OCI-LY1 (cell line): ENCODE measurements around the gene CRISPLD2.

Experiments
- EZH2 ChIP-seq: fragments of 200-600 bp; sonication (generic), shearing (Covaris generic); IDR thresholded peaks from 2 replicates; pipeline ENCODE4 v1.8.0; 2017; ENCODE audit warnings: borderline replicate concordance, mixed run types, mild to moderate bottlenecking, antibody characterized with exemption, low read length, moderate library complexity, mixed read lengths
- TF ChIP-seq, protein P1 (sequence below): fragments of 200-600 bp; sonication (generic), shearing (Covaris generic); IDR thresholded peaks from 2 replicates; pipeline ENCODE4 v1.5.1; 2017; ENCODE audit warnings: mild to moderate bottlenecking, antibody characterized with exemption, low read length, moderate library complexity, mixed read lengths

DNA sequence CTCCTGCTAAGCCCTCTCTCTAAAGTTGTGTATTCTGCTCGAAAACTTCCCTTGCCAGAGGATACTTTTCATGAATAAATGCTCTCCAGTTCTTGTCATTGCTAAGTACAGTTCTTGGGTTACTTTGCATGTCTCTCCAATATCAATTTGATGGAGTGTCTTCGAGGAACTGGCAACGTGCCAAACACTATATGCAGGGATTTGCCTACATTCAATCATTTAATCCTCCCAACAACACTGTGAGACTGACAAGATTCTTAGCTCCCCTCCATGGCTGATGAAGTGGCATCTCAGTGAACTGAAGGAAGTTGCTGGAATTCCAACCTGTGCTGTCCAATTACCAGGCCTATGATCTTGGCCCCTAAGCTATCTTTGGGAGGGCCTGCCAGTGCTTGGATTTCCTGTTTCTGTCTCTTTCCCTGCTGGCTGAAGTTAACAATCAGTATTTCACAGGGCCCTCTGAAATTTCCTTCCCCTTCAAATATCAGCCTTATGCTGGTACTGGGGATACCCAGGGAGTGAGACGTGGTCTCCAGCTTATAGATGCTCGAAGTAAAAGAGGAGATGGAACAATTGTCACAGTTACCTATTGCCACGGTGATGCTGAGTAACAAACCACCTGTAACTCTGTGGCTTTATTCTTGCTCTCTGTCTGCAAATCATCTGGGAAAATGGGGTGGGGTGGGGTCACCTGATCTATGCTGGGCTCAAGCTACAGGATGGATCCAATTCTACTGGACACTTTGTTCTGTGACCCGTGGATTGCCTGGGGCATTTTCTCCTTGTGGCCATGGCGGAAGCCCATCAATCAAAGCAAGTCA is 19.4 kb upstream of the CRISPLD2 start:
- TF ChIP-seq, protein P1, sequence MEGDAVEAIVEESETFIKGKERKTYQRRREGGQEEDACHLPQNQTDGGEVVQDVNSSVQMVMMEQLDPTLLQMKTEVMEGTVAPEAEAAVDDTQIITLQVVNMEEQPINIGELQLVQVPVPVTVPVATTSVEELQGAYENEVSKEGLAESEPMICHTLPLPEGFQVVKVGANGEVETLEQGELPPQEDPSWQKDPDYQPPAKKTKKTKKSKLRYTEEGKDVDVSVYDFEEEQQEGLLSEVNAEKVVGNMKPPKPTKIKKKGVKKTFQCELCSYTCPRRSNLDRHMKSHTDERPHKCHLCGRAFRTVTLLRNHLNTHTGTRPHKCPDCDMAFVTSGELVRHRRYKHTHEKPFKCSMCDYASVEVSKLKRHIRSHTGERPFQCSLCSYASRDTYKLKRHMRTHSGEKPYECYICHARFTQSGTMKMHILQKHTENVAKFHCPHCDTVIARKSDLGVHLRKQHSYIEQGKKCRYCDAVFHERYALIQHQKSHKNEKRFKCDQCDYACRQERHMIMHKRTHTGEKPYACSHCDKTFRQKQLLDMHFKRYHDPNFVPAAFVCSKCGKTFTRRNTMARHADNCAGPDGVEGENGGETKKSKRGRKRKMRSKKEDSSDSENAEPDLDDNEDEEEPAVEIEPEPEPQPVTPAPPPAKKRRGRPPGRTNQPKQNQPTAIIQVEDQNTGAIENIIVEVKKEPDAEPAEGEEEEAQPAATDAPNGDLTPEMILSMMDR, result no peak
- TF ChIP-seq EZH2, result no peak
